ENCODE measurements around the gene CRY1.

The CRY1 gene

GRCh38 chr12:106955377-106956047, 137.8 kb downstream of the CRY1 start, which contains the start of gene TMEM263:
Gene TMEM263, plus strand, starts transcription at chr12:106955907. Its CDS starts 11,210 bp downstream, at chr12:106967117.
- peak; percentile 90 for DNase-seq

- DNase-seq: peak; percentile 9
Observed at GRCh38 chr12:106954462-106955376, 138.6 kb downstream of the CRY1 start.

- DNase-seq: no peak
Observed at GRCh38 chr12:106953352-106954250, 139.7 kb downstream of the CRY1 start.

DNA sequence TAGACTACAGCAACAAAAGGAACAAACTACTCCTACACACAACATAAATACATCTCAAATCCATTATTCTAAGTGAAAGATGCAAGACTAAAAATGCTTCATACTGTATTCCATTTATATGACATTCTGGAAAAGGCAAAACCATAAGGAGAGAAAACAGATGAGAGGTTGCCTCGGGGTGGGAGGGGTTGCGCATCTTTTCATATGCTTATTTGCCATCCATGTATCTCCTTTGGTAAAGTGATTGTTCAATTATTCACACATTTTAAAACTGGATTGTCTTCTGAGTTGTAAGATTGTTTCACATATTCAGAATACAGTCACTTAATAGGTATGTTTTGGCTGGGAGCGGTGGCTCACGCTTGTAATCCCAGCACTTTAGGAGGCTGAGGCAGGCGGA, 142.8 kb downstream of the CRY1 start:
- DNase-seq: no peak

DNA sequence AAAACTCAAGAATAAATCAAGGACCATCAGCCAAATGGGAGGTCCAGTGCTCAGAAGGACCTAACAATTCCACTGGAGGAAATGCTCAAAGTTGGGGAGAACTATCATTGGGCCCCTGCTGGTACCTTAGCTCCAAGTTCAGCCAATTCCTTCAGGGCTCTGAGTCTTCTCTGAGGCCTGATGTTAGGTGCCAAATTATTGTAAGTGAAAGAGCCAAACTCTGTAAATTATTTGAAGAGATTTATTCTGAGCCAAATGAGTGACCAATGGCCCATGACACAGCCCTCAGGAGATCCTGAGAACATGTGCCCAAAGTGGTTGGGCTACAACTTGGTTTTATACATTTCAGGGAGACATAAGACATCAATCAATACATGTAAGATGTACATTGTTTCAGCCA, 145.9 kb downstream of the CRY1 start:
- no peak for DNase-seq

- DNase-seq: no peak
Observed at GRCh38 chr12:106945261-106945851, 148.0 kb downstream of the CRY1 start.

GRCh38 chr12:106942775-106943174, 150.6 kb downstream of the CRY1 start:
- DNase-seq: no peak

DNA sequence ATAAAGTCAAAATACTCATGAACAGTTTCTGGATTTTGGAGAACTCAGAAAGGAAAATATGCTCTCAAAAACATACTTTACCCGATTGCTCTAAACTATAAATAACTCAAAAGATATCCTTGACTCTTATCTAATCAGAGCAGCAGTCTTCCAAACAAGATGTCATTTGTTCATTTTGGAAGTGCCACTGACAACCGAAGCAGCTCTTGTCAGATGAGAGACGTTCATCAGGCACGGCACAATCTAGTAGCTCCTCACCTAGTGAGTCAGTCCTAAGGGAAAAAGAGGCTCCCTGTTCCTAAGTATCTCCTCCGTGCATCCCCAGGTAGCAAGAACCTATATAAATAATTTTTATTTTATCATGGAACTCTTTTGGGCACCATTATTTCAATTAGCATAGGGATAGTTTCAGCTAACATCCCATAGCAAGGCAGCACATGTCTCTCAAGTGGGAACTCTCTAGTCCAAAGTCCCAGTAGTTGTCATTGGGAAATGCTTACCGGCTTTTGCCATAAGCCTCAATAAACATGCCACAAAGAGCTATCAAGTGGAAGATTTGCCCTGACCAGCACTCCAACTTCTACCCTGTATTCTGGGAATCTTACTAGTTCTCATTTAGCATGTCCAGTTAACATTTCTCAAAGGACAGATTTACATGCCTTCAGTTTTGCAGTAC, 151.7 kb downstream of the CRY1 start:
- no peak for DNase-seq
